Right lobe of liver (tissue), 4 donors: ENCODE results near the gene GATAD1.

Source experiments
- POLR2A ChIP-seq: fragments of 450-650 bp; IDR thresholded peaks from one replicate; pipeline ENCODE4 v1.6.1; 2017; ENCODE audit warnings: antibody characterized with exemption, mild to moderate bottlenecking
- TF ChIP-seq, protein P1 (sequence below), 4 donors: fragments of 200-600 bp in 3 of 4; fragments of 450-650 bp in 1 of 4; IDR thresholded peaks; one replicate each; pipeline versions ENCODE4 v1.5.1 to v1.8.0; 2016 to 2022; ENCODE audit warnings: antibody characterized with exemption in 4 of 4, mild to moderate bottlenecking in 2 of 4
- donor health status: DM: no; HTN: no; CAD: no.
- donor health status: DM: no; HTN: no; CAD: no.
- donor health status: DM: no; HTN: yes; CAD: no.

- no peak for TF ChIP-seq POLR2A
- TF ChIP-seq, protein P1, sequence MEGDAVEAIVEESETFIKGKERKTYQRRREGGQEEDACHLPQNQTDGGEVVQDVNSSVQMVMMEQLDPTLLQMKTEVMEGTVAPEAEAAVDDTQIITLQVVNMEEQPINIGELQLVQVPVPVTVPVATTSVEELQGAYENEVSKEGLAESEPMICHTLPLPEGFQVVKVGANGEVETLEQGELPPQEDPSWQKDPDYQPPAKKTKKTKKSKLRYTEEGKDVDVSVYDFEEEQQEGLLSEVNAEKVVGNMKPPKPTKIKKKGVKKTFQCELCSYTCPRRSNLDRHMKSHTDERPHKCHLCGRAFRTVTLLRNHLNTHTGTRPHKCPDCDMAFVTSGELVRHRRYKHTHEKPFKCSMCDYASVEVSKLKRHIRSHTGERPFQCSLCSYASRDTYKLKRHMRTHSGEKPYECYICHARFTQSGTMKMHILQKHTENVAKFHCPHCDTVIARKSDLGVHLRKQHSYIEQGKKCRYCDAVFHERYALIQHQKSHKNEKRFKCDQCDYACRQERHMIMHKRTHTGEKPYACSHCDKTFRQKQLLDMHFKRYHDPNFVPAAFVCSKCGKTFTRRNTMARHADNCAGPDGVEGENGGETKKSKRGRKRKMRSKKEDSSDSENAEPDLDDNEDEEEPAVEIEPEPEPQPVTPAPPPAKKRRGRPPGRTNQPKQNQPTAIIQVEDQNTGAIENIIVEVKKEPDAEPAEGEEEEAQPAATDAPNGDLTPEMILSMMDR (IDR thresholded peaks at IDR 0.05), result no peak
Observed at GRCh38 chr7:92485267-92485892, 38.1 kb downstream of the GATAD1 start.
